Activated gamma-delta T cell treated with anti-CD3 and anti-CD28 coated beads, Interleukin-2, amount 50 U/mL, for 16 hours (primary cell): ENCODE measurements around the gene ADAMTS19.
"Not testable (repeated sequence)": the region's sequence is repeated elsewhere in the genome, so short reads cannot be mapped to it uniquely, and the experiment has no call there.

ENCODE experiments used
- DNase-seq: peaks from one replicate; pipeline ENCODE4 v3.0.0-alpha.2; 2020; ENCODE audit warnings: low read depth

ADAMTS19 gene

GRCh38 chr5:129459777-129460671, at the start of gene ADAMTS19:
TSS of gene ADAMTS19 (plus strand) at chr5:129460298. CDS start at chr5:129460392, 94 bp downstream.
- DNase-seq: no peak

- no peak for DNase-seq
These were observed 49.6 kb upstream of the ADAMTS19 start for GRCh38 chr5:129410488-129410887.

- DNase-seq: no peak
These were observed 47.4 kb upstream of the ADAMTS19 start for GRCh38 chr5:129412721-129413120.

GRCh38 chr5:129413570-129413969, 46.5 kb upstream of the ADAMTS19 start:
- no peak for DNase-seq

GRCh38 chr5:129419292-129419691, 40.8 kb upstream of the ADAMTS19 start:
- DNase-seq: no peak

- DNase-seq: no peak
These were observed 35.1 kb upstream of the ADAMTS19 start for GRCh38 chr5:129425031-129425430.

- no peak for DNase-seq
These were observed 34.0 kb upstream of the ADAMTS19 start for GRCh38 chr5:129426071-129426470.

- DNase-seq: not testable (repeated sequence)
These were observed 31.5 kb upstream of the ADAMTS19 start for GRCh38 chr5:129428636-129429035.

- no peak for DNase-seq
These were observed 28.7 kb upstream of the ADAMTS19 start for GRCh38 chr5:129431406-129431805.

GRCh38 chr5:129438322-129438721, 21.8 kb upstream of the ADAMTS19 start:
- no peak for DNase-seq

- DNase-seq: no peak
These were observed 19.7 kb upstream of the ADAMTS19 start for GRCh38 chr5:129440424-129440823.

- no peak for DNase-seq
These were observed 19.0 kb upstream of the ADAMTS19 start for GRCh38 chr5:129441096-129441495.

- no peak for DNase-seq
These were observed 14.7 kb upstream of the ADAMTS19 start for GRCh38 chr5:129445379-129445778.

- no peak for DNase-seq
These were observed 12.1 kb upstream of the ADAMTS19 start for GRCh38 chr5:129447968-129448367.

- no peak for DNase-seq
These were observed 11.4 kb upstream of the ADAMTS19 start for GRCh38 chr5:129448654-129449053.

GRCh38 chr5:129454461-129454860, 5.6 kb upstream of the ADAMTS19 start:
- DNase-seq: no peak

- no peak for DNase-seq
These were observed 685 bp upstream of the ADAMTS19 start for GRCh38 chr5:129459450-129459776.

GRCh38 chr5:129460672-129460935, 506 bp downstream of the ADAMTS19 start:
- DNase-seq: no peak

- no peak for DNase-seq
These were observed 1.0 kb downstream of the ADAMTS19 start for GRCh38 chr5:129460936-129461710.

GRCh38 chr5:129461711-129462332, 1.7 kb downstream of the ADAMTS19 start:
- DNase-seq: no peak

GRCh38 chr5:129465776-129466344, 5.8 kb downstream of the ADAMTS19 start:
- DNase-seq: no peak

- DNase-seq: no peak
These were observed 14.4 kb downstream of the ADAMTS19 start for GRCh38 chr5:129474544-129474943.

- DNase-seq: no peak
These were observed 16.7 kb downstream of the ADAMTS19 start for GRCh38 chr5:129476751-129477150.
